Mucosa of stomach (tissue), 1 donor: ENCODE results near the gene CCND3.

Source experiments
- H3K27me3 ChIP-seq: one replicate; pipeline ENCODE4 v1.7.0; 2013; ENCODE audit warnings: mild to moderate bottlenecking, low read length; ENCODE audit not compliant: control insufficient read depth, insufficient read depth
- H3K36me3 ChIP-seq: one replicate; pipeline ENCODE4 v1.7.0; 2013; ENCODE audit warnings: low read length; ENCODE audit not compliant: control insufficient read depth, insufficient read depth
- H3K4me1 ChIP-seq: one replicate; pipeline ENCODE4 v1.7.0; 2013; ENCODE audit warnings: mild to moderate bottlenecking, low read length; ENCODE audit not compliant: control insufficient read depth, insufficient read depth
- H3K4me3 ChIP-seq: one replicate; pipeline ENCODE4 v1.7.0; 2013; ENCODE audit warnings: low read length
- H3K9ac ChIP-seq: one replicate; pipeline ENCODE4 v1.7.0; 2013; ENCODE audit warnings: mild to moderate bottlenecking, low read length, moderate library complexity
- H3K9me3 ChIP-seq: one replicate; pipeline ENCODE4 v1.7.0; 2013; ENCODE audit warnings: mild to moderate bottlenecking, low read length, moderate library complexity; ENCODE audit not compliant: control insufficient read depth
- donor health status: Pancreatic carcinoma.

The CCND3 gene

DNA sequence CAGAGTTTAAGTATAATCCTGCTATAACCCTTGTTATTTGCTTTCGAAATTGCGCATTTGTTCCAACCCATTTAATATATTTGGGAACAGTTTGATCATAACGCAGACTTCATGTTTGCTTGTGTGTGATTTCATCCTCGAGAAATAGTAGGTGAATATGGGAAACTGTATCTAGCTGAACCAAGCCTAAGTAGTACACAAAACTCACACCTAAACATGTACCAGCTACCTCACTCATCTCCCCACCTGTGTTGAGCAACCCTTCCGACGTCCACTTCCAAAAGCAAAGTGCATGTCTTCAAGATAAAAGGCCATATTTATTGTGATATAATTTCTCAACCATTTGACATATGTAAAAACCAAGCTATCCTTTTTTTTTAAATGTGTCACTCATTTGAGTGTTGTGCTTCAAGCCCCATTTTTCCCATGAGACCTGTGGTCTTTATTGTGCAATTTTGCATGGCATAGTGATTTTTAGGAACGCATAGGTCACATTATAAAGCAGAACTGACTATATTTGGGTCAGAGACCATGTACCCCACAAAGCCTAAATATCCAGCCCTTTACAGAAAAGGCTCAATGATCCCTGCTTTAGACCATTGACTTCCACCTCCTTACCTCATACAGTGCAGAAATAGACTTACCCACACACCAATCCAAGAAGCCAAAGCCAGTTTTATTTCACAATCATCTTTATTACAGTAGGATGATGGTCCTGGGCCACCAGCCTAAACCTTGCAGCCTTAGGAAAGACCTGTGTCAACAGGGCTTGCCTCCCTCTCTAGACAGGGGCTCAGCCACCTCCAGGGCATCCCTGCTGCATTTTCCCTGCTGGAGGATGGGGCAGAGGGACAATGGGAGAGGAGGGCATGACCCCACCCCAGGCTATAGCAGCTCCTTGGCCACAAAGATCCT is 7.1 kb downstream of the CCND3 start:
- no peak overlapping the region for H3K4me3 ChIP-seq
- no peaks in the 10 kb centered on the region for H3K27me3 ChIP-seq
- H3K9me3 ChIP-seq, result no peaks in the 10 kb centered on the region
- H3K4me1 ChIP-seq, result peaks cover 26% of the 10 kb centered on the region
- H3K36me3 ChIP-seq, result peaks cover 23% of the 10 kb centered on the region
- H3K9ac ChIP-seq, result no peak overlapping the region

- Histone ChIP-seq H3K4me3 (no peak overlapping the region), H3K4me1 (peaks cover 12% of the 10 kb centered on the region), H3K9ac (no peak overlapping the region), H3K9me3 (no peaks in the 10 kb centered on the region), H3K27me3 (no peaks in the 10 kb centered on the region), H3K36me3 (peaks cover 25% of the 10 kb centered on the region)
Measured at GRCh38 chr6:41932378-41932777, 9.2 kb downstream of the CCND3 start.

- Histone ChIP-seq H3K9ac (no peak overlapping the region), H3K36me3 (peaks cover 28% of the 10 kb centered on the region), H3K27me3 (no peaks in the 10 kb centered on the region), H3K4me3 (no peak overlapping the region), H3K9me3 (no peaks in the 10 kb centered on the region), H3K4me1 (peaks cover 6% of the 10 kb centered on the region)
Measured at GRCh38 chr6:41931792-41932191, 9.8 kb downstream of the CCND3 start.

- no peak overlapping the region for H3K4me3 ChIP-seq
- H3K4me1 ChIP-seq, result no peaks in the 10 kb centered on the region
- H3K27me3 ChIP-seq, result no peaks in the 10 kb centered on the region
- H3K36me3 ChIP-seq, result peaks cover 16% of the 10 kb centered on the region
- no peak overlapping the region for H3K9ac ChIP-seq
- H3K9me3 ChIP-seq, result no peaks in the 10 kb centered on the region
Measured at GRCh38 chr6:41929924-41930323, 11.7 kb downstream of the CCND3 start.

GRCh38 chr6:41927253-41927652 is 14.4 kb downstream of the CCND3 start:
- no peaks in the 10 kb centered on the region for H3K9me3 ChIP-seq
- H3K4me3 ChIP-seq, result no peak overlapping the region
- H3K36me3 ChIP-seq, result peaks cover 5% of the 10 kb centered on the region
- H3K27me3 ChIP-seq, result no peaks in the 10 kb centered on the region
- H3K4me1 ChIP-seq, result peaks cover 9% of the 10 kb centered on the region
- H3K9ac ChIP-seq, result no peak overlapping the region

DNA sequence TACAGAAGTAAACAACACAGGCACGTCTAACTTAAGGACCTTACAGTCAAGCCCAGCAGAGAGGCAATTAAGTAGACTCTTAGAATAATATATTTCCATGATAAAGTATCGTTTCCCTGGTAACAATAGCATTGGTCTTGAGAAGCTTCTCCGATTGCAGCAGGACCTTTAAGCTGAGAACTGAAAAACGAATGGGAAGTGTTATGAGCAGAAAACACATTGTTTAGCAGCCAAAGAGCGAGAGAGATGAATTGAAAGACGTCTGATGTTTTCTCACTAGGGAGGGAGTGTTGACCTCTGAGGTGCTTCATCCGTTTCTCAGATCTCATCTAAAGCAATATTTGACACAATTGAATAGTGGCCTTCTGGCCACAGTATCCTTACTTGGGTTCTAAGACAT is 19.5 kb downstream of the CCND3 start:
- Histone ChIP-seq H3K36me3 (peaks cover under 1% of the 10 kb centered on the region), H3K9me3 (no peaks in the 10 kb centered on the region), H3K4me3 (peak overlapping the region; percentile 66), H3K4me1 (peaks cover 25% of the 10 kb centered on the region), H3K27me3 (no peaks in the 10 kb centered on the region), H3K9ac (peak overlapping the region; percentile 95)

GRCh38 chr6:41921712-41921998 is 20.0 kb downstream of the CCND3 start:
- H3K27me3 ChIP-seq, result no peaks in the 10 kb centered on the region
- peak overlapping the region; percentile 95 for H3K9ac ChIP-seq
- H3K36me3 ChIP-seq, result no peaks in the 10 kb centered on the region
- peak overlapping the region; percentile 66 for H3K4me3 ChIP-seq
- peaks cover 25% of the 10 kb centered on the region for H3K4me1 ChIP-seq
- no peaks in the 10 kb centered on the region for H3K9me3 ChIP-seq

DNA sequence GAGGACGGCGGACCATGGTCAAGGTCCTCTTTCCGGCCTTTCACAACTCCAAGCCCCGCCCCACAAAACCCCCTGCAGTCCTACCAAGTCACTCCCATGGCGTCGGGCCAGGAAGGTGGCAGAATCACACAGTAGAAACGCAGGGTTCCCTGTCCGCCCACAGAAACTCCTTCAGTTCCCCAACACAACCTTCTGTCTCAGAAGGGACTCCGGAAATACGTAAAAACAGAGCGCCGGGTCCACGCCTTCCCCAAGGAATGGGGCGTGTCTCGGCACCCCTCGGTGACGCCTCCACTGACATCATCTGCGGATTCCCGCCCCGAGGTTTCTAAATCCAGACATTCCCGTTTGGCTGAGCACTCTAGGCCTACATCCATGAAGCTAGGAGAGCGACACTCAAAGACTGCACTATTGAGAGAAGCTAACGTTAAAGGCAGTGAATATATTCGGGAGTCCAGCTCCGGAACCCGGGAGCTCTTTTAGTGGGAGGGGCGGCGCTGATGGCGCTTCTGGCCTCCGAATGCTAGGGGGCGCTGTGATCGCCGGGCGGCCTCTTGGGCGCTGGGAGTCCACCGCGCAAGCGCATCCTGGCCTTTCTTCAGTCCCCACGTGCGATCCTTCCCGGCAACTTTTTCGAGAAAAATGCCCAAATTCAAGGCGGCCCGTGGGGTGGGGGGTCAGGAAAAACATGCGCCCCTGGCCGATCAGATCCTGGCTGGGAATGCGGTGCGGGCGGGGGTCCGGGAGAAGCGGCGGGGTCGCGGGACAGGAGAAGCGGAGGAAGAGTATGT is 20.5 kb downstream of the CCND3 start, which contains the start of the genes BYSL and MED20:
Gene BYSL (plus strand): TSS at position 579 of the 791 bp plus-strand sequence. CDS start 64 bp downstream, at position 643.
Gene MED20 (minus strand): TSS at position 219 of the 791 bp plus-strand sequence. CDS start 121 bp downstream, at position 98.
- Histone ChIP-seq H3K4me3 (peak within 1 kb of the TSS; percentile 66), H3K27me3 (no peaks in the 10 kb centered on the region), H3K4me1 (peaks cover 25% of the 10 kb centered on the region), H3K36me3 (no peaks in the 10 kb centered on the region), H3K9me3 (no peaks in the 10 kb centered on the region), H3K9ac (peak within 1 kb of the TSS; percentile 95)

DNA sequence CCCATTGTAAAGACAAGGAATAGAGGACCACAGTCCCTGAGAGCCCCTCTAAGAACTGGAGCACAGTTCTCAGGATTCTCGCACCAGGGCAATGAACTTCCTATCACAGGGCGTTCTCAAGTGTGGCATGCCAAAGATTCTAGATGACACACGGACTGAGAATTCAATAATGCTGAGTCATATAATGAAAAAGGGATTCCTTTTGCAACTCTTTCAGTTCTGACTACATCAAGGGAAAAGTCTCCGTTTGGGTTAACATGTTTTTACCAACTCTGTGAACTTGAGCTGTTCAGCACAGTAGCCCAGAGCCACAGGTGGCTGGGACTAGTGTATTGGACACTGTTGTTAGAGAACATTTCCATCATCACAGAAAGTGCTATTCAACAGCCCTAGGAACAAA is 24.1 kb downstream of the CCND3 start:
- no peak overlapping the region for H3K4me3 ChIP-seq
- peaks cover 19% of the 10 kb centered on the region for H3K4me1 ChIP-seq
- no peaks in the 10 kb centered on the region for H3K9me3 ChIP-seq
- no peaks in the 10 kb centered on the region for H3K27me3 ChIP-seq
- no peak overlapping the region for H3K9ac ChIP-seq
- H3K36me3 ChIP-seq, result no peaks in the 10 kb centered on the region

GRCh38 chr6:41914869-41915530 is 26.6 kb downstream of the CCND3 start:
- Histone ChIP-seq H3K27me3 (no peaks in the 10 kb centered on the region), H3K9me3 (no peaks in the 10 kb centered on the region), H3K36me3 (no peaks in the 10 kb centered on the region), H3K4me1 (peaks cover 5% of the 10 kb centered on the region), H3K9ac (no peak overlapping the region), H3K4me3 (no peak overlapping the region)

GRCh38 chr6:41914343-41914742 is 27.3 kb downstream of the CCND3 start:
- H3K4me1 ChIP-seq, result no peaks in the 10 kb centered on the region
- no peaks in the 10 kb centered on the region for H3K27me3 ChIP-seq
- no peaks in the 10 kb centered on the region for H3K9me3 ChIP-seq
- no peak overlapping the region for H3K4me3 ChIP-seq
- H3K9ac ChIP-seq, result no peak overlapping the region
- H3K36me3 ChIP-seq, result peaks cover under 1% of the 10 kb centered on the region

- Histone ChIP-seq H3K9ac (no peak overlapping the region), H3K4me1 (no peaks in the 10 kb centered on the region), H3K27me3 (no peaks in the 10 kb centered on the region), H3K36me3 (peaks cover 14% of the 10 kb centered on the region), H3K4me3 (no peak overlapping the region), H3K9me3 (no peaks in the 10 kb centered on the region)
Measured at GRCh38 chr6:41909727-41910126, 31.9 kb downstream of the CCND3 start.
